Measurements from ENCODE around the gene DNAJC1. TPM values are rescaled to one million over a fixed set of nuclear protein-coding genes. Genes with fewer than 3 reads are reported as not detected.

DNAJC1 gene
- polyA plus RNA-seq, 2 of the 4 experiments (the other 2 are of a cell fraction) = 19.2 to 34.2 TPM

DNA sequence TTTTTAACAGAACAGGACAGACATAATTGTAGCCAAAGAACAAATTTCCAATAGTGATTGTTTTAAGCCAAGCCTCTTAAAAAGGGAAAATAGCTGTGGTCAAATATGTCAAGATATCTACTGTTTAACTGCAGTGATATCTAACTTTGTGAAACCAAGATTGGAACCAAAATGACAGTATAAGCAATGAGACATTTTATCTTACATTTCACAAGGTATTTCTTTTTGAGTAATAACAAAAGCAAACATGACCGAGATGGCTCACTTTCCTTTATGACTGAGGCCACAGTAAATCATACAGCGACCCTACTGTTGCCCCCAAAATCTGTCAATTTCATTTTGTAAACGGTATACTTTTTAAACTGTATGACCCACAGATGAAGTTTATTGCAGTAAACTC lies 253.7 kb downstream of the DNAJC1 start:
- POLR2A ChIA-PET = no interaction called here
- ATAC-seq (no peak), DNase-seq (ENCODE audit: low read depth in 1 of 2, low spot score in 1 of 2) (no peak)

DNA sequence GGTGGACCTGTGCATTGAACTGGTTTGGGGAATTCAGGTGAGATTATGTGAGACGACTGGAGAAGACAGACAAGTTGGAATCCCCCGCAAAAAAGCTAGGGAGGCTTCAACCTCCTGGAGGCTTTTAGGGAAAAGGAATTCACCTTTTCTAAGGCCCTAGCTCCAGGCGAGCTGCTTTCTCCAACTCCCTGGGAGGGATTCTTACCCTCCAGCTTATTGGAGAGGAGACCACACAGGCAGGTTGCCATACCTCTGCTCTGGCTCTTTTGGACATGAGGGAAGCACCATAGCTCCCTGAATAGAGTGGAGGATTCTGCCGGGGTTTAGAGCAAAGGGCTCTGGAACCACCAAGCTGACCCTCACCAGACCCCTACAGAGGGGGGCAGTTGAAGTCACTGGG lies 255.7 kb downstream of the DNAJC1 start:
- Histone ChIP-seq H3K9me3 (no peaks in the 10 kb centered on the region), H3K4me2 (no peak overlapping the region), H3K4me3 (no peak overlapping the region), H3K4me1 (no peaks in the 10 kb centered on the region), H3K27ac (no peak overlapping the region)
- DNase-seq (ENCODE audit: low read depth in 1 of 2, low spot score in 1 of 2) = no peak
- no peak for FAIRE-seq
- WGBS (ENCODE audit: missing lambda C conversion rate) = 86% methylated on average over 4 of the region's 4 CpGs
- ATAC-seq = peak in 1 of 2 experiments; percentile 14; a peak in 2 of 6 replicates
- ChIA-PET CTCF (interaction anchor here (1.3 to 3.1 kb wide), 3 partner anchors 15 to 252 kb away, joined by 3 to 19 read pairs (median 3); no protein-coding TSS in a partner anchor), POLR2A (no interaction called here)
- TF ChIP-seq RARB (CRISPR knock-in tag; IDR thresholded peaks at IDR 0.05) (no peak), FOSL2 (IDR thresholded peaks at IDR 0.05) (no peak), FOSL2 (CRISPR knock-in tag; IDR thresholded peaks at IDR 0.05) (no peak), POLR2AphosphoS2 (conservative IDR thresholded peaks at IDR 0.05; ENCODE audit: low read length) (no peak)

More for the DNA sequence above, 253.7 kb downstream of the DNAJC1 start:
- no peak overlapping the region for H3K27ac ChIP-seq
- CTCF ChIA-PET = no interaction called here
- 72% methylated on average over 3 of the region's 3 CpGs for WGBS (ENCODE audit: missing lambda C conversion rate)
- FAIRE-seq = no peak
- no peak overlapping the region for H3K4me3 ChIP-seq
- no peak overlapping the region for H3K4me2 ChIP-seq
- H3K9me3 ChIP-seq = no peaks in the 10 kb centered on the region
- no peaks in the 10 kb centered on the region for H3K4me1 ChIP-seq
- TF ChIP-seq HEYL (CRISPR knock-in tag; IDR thresholded peaks at IDR 0.05) (no peak), RFX5 (IDR thresholded peaks at IDR 0.05) (no peak), JUN (IDR thresholded peaks at IDR 0.05) (no peak), SMC3 (IDR thresholded peaks at IDR 0.05) (no peak), EP300 (IDR thresholded peaks at IDR 0.05) (no peak), PHF8 (IDR thresholded peaks at IDR 0.05; ENCODE audit: borderline replicate concordance, low read depth) (no peak), ESRRA (IDR thresholded peaks at IDR 0.05; ENCODE audit: borderline replicate concordance, low read length) (no peak)

DNA sequence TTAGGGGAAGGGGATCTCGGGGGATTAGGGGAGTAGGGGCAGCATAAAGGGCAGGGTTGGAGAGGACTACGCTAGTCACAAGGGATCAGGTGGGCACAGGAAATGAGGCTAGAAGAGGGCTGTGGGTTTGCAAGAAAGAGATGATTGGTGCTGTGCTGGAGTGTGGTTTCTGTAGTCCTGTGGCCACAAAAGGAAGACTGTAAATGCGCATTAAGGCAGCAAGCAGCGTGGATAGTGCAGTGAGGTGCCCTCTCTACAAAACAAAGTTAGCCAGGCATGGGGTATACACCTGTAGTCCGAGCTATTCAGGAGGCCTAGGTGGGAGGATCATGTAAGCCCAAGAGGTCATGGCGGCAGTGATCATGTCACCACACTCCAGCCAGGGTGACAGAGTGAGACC lies 257.4 kb downstream of the DNAJC1 start:
- WGBS (ENCODE audit: missing lambda C conversion rate) = 92% methylated on average over 6 of the region's 6 CpGs
- Histone ChIP-seq H3K4me2 (no peak overlapping the region), H3K27ac (no peak overlapping the region), H3K9me3 (no peaks in the 10 kb centered on the region), H3K4me3 (no peak overlapping the region), H3K4me1 (no peaks in the 10 kb centered on the region)
- TF ChIP-seq RCOR1 (IDR thresholded peaks at IDR 0.05; ENCODE audit: low read depth, low read length) = no peak
- TF ChIP-seq JUNB (IDR thresholded peaks at IDR 0.05) = no peak
- no peak for TF ChIP-seq ZC3H11A (IDR thresholded peaks at IDR 0.05)
- TF ChIP-seq NPAS2 (CRISPR knock-in tag; IDR thresholded peaks at IDR 0.05; ENCODE audit: borderline replicate concordance) = no peak
- TF ChIP-seq CHD2 (IDR thresholded peaks at IDR 0.05; ENCODE audit: low read length, partially characterized antibody) = no peak
- no peak for TF ChIP-seq TP53 (CRISPR knock-in tag; IDR thresholded peaks at IDR 0.05)
- no peak for TF ChIP-seq RFX5 (IDR thresholded peaks at IDR 0.05)
- TF ChIP-seq, protein P1, sequence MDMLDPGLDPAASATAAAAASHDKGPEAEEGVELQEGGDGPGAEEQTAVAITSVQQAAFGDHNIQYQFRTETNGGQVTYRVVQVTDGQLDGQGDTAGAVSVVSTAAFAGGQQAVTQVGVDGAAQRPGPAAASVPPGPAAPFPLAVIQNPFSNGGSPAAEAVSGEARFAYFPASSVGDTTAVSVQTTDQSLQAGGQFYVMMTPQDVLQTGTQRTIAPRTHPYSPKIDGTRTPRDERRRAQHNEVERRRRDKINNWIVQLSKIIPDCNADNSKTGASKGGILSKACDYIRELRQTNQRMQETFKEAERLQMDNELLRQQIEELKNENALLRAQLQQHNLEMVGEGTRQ (IDR thresholded peaks at IDR 0.05) = no peak
- FAIRE-seq (no peak), DNase-seq (ENCODE audit: low read depth in 1 of 2, low spot score in 1 of 2) (no peak), ATAC-seq (no peak)
- ChIA-PET CTCF (interaction anchor here (0.6 to 3.1 kb wide), 3 partner anchors 13 to 229 kb away, joined by 3 to 19 read pairs (median 3); no protein-coding TSS in a partner anchor), POLR2A (no interaction called here)

GRCh38 chr10:21744223-21744622 lies 259.3 kb downstream of the DNAJC1 start:
- TF ChIP-seq RARB (CRISPR knock-in tag; IDR thresholded peaks at IDR 0.05) (no peak), EHF (CRISPR knock-in tag; IDR thresholded peaks at IDR 0.05) (no peak), BHLHE40 (IDR thresholded peaks at IDR 0.05; ENCODE audit: low read depth, low read length) (no peak)
- no peak for ATAC-seq
- DNase-seq (ENCODE audit: low read depth in 1 of 2, low spot score in 1 of 2) = no peak
- FAIRE-seq = no peak
- H3K4me3 ChIP-seq = no peak overlapping the region
- ChIA-PET CTCF (interaction anchor here (1.5 to 1.6 kb wide), 2 partner anchors 12 to 249 kb away, joined by 3 to 4 read pairs; no protein-coding TSS in a partner anchor), POLR2A (no interaction called here)
- H3K4me1 ChIP-seq = no peaks in the 10 kb centered on the region
- H3K27ac ChIP-seq = no peak overlapping the region
- no peaks in the 10 kb centered on the region for H3K9me3 ChIP-seq
- 87% methylated on average over 10 of the region's 11 CpGs for WGBS (ENCODE audit: missing lambda C conversion rate)
- H3K4me2 ChIP-seq = no peak overlapping the region
